Measurements from ENCODE around the gene TMEM117. TPM values are rescaled to one million over a fixed set of nuclear protein-coding genes. Genes with fewer than 3 reads are reported as not detected.
"Not testable (repeated sequence)": the region's sequence is repeated elsewhere in the genome, so short reads cannot be mapped to it uniquely, and the experiment has no call there.

The TMEM117 gene
- total RNA-seq, 1 experiment from 2014 or later = 3.7 TPM

DNA sequence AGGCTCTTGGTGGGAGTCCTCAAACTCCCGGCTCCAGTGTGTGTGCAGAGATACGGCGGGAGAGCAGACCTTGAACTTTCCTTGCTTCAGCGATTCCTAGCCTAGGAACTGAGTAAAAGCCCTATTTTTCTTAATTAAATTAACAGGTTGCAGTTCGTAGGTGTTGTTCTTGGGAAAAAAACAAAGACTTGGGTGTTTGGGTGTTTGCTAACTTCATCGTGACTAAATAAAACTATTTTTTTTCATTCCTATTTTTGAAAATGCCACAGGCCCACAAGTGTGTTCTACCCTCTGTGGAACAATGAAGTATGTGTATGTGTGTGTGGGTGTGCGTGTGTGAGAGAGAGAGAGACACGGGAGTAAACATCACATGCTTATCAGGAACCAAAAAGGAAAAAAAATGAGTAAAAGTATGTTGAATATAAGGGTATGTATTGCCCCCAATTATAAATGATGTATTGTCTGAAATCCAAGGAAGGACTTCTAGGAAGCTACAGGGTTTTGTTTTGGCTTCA is 651 bp downstream of the TMEM117 start:
- DNase-seq (ENCODE audit: extremely low read depth, low read depth) = peak; percentile 2

DNA sequence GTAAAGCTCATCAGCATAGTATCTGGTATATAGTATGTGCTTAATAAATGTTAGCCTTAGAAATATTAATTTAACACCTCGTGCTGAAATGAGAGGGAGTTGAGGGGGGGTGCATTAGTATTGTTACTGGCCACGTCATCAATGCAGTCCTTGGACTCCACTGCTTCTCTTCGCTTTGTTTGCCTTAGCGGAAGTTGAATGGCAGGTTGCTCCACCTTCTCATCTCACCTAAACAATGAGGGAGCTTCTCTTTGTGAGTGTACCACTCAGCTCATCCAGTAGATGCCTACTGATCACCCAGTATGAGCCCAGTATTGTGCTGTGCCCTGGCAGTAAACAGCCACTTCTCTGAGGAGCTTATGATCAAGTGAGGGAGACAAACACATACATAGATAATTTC is 4.5 kb downstream of the TMEM117 start:
- no peak for DNase-seq (ENCODE audit: extremely low read depth, low read depth)

DNA sequence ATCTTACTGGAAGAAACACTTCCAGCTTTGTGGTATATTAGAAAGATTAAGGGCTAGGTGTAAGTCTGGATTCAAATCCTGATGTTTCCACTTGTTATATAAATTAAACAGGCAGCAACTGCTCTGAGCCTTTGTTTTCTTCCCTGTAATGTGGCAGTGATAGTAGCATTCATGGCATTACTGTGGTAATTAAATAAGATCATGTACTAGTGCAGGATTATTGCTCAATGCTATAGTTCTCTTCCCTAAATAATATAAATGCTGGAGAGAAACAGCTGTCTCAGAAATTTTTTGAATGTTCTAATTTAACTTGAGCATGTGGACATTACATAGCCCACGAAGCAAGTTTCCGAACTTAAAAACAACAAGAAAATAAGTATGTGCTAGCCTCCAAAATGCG is 5.4 kb downstream of the TMEM117 start:
- no peak for DNase-seq (ENCODE audit: extremely low read depth, low read depth)

DNA sequence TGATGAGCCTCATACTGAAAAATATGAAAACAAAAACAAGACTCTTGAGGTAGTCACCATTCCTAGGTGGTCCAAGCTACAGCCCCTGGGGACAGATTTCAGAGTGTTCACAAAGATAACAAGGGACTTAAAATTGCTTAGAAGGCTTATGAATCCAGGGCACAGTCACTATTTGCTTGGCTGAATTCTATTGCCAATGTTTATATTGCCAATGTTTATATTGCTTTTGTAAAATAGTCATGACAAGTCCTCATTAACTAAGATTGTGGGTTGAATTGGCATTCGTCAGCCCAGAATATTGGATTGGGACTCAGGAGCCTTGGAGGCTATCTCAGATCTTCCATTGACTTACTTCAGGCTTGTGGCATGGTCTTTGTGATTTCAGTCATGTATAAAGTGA is 6.4 kb downstream of the TMEM117 start:
- no peak for DNase-seq (ENCODE audit: extremely low read depth, low read depth)

DNA sequence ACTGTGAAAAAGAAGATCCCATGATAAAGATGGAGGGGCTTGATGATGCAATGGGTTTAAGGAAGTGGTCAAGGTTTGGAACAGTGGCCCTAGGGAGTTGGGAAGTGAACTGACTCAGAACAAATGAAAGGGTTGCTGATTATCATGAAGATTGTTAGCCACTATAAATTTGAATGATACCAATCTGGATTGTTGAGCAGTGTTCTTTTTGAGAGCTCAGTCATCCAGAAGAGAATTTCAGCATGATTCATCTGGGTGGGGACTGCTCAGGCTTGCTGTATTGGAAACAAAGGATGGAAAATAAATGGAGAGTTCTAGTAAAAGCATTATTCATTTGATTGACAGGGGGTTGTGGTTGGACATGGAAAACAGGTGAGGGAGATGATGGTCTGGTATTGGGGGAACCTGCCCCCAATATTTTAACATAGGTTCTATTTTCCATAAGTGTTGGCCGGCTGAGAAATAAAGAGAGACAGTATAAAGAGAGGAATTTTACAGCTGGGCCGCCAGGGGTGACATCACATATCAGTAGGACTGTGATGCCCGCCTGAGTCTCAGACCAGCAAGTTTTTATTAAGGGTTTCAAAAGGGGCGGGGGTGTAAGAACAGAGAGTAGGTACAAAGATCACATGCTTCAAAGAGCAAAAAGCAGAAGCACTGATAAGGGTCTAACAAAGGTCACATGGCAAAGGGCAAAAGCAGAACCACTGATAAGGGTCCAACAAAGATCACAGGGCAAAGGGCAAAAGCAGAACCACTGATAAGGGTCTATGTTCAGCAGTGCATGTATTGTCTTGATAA is 11.7 kb downstream of the TMEM117 start:
- peak; percentile 7 for DNase-seq (ENCODE audit: extremely low read depth, low read depth)

DNA sequence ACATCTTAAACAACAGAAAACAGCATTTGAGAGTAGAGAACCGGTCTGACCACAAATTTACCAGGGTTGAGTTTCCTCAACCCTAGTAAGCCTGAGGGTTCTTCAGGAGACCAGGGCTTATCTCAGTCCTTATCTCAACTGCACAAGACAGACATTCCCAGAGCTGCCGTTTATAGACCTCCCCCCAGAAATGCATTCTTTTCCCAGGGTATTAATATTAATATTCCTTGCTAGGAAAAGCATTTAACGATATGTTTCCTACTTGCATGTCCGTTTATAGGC is 12.3 kb downstream of the TMEM117 start:
- DNase-seq (ENCODE audit: extremely low read depth, low read depth) = no peak

DNA sequence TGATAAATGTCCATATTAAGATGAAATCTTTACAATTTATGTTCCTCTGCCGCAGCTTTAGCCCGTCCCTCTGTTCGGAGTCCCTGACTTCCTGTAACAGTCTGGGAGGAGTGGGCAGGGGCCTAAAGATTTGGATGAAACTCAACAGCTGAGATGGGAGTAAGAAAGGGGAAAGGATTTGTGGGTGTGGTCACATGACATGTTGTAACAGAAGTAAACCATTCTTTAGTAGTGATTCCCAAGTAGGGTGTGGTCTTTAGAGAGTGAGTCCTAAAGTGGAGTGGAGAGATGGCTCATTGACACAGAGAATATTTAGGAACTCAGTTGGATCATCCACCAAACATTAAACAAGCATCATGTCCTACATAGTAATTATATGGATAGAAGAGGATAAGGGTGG is 12.9 kb downstream of the TMEM117 start:
- no peak for DNase-seq (ENCODE audit: extremely low read depth, low read depth)

DNA sequence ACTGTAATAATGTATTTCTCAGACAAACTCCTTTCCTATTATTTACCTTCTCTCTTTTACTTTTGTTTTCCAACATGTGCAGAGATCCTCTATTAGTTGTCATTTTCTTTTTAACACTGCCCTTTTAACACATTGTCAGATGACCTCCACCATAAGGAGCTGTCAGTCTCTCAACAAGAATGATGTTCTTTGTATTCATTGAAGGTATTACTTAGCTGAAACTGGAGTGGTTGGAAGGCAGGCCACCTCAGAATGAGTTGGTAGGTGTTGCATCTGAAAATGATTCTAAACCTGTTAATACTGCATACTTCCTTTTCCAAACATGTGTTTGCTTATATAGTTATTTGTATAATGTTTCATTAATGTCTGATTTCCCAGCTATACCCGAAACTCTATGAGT is 16.9 kb downstream of the TMEM117 start:
- DNase-seq (ENCODE audit: extremely low read depth, low read depth) = no peak

DNA sequence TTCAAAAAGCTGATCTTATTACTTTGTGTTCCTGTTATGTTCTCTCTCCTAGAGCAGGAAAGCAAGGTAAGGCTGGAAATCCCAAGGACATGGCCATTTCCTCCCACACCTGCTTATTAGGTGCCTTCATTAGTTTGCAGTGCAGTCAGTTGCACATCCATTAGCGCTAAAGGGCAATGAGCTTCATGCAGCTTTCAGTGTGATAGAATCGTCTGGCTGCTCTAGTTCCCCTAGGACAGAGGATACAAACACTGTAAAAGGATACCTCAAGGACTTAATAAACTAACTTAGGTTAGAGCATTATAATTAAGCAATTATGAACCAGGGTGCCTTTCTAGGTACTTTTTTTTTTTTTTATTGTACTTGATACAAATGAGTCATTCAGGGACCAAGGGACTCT is 21.1 kb downstream of the TMEM117 start:
- no peak for DNase-seq (ENCODE audit: extremely low read depth, low read depth)

DNA sequence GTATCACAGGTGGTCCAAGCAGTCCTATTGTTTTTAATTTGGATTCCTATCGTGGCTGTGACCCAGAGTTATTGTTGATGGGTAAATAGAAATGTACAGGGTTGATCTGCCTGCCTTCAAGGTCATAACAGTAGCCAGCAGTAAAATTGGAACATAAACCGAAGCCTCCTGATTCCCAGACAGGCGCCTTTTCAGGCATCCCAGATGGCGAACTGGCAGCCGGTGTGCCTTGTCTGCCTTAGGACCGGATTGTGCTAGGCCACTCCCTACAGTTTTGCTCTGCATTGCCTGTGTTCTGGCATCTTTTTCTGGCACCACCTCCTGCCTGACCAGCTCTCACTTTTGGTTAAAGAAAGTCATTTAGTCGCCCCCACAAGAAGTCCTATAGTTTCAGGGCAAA is 22.2 kb downstream of the TMEM117 start:
- DNase-seq (ENCODE audit: extremely low read depth, low read depth) = no peak

DNA sequence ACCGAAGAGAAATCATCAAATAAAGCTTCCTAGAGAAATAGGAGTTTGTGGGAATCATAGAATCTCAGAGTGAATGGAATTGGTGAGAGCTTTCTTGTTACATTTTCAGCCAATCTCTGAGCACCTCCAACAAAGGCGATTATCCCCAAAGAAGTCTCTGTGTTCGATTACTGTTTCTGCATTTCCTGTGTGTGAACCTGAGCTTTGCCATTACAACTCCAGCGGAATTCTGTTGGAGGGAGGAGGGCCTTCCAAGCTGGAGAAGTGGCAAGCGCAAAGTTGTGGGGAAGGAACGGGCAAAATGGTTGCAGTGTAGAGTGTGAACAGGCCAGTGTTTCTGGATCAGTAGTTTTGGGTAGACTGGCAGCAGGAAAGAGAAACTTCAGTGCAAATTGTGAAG is 23.1 kb downstream of the TMEM117 start:
- no peak for DNase-seq (ENCODE audit: extremely low read depth, low read depth)

DNA sequence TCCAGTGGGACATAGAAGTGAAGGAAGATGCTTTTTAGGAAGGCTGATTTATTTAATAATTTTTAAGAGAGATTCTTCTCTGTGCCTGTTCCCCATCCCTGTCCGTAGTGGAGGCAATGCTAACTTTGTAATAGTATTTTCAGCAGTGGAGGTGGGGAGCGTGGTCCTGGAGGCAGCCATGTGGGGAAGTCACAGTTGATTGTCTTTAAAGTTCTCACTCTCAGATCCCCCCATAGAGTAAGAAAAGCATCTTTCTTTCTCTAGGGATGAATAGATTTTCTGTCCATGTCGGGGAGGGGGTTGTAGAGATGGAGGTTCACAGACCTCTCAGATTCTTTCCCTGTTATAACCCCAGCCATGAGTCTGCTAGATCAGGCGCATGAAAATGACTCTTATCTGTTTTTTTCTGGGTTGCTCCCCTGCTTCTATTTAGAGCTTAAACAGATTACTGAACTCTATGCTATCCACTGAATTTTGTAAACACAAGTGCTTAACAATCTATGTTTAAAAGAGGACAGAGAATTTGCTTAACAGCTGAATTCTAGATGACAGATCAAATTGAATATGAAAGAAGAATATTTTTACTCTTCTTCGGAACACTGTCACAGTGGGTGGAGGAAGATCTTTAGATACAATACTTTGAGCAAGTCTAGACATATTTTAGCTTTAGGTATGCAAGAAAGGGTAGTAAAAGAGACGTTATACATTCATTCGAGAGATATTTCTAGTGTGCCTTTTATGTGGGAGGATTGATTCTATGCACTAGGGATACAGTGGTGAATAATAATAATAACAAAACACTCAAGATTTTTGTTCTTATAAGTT is 25.3 kb downstream of the TMEM117 start:
- DNase-seq (ENCODE audit: extremely low read depth, low read depth) = no peak

DNA sequence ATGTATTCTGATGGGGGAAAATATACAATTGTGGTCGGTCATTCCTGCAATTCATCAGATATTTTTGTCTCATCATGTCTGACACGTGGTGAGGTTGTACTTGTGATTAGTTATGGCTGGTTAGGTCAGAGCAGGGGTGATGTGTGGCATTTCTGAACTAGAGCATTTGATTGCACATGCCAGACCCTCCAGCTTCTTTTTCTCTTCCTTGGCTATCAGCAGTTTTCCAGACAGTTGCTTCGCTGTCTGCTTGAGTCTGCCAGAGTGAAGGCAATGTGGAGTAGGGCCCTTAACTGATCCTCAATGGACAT is 25.9 kb downstream of the TMEM117 start:
- no peak for DNase-seq (ENCODE audit: extremely low read depth, low read depth)

DNA sequence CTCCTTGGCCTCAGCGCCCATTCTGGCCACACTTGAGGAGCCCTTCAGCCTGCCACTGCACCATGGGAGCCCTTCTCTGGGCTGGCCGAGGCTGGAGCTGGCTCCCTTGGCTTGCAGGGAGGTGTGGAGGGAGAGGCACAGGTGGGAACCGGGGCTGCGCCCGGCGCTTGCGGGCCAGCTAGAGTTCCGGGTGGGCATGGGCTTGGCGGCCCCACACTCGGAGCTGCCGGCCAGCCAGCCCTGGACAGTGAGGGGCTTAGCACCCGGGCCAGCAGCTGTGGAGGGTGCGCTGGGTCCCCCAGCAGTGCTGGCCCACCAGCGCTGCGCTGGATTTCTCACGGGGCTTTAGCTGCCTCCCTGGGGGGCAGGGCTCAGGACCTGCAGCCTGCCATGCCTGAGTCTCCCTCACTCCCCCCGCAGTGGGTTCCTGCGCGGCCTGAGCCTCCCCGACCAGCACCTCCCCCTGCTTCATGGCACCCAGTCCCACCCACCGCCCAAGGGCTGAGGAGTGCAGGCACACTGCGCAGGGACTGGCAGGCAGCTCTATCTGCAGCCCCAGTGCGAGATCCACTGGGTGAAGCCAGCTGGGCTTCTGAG is 28.0 kb downstream of the TMEM117 start:
- no peak for DNase-seq (ENCODE audit: extremely low read depth, low read depth)

DNA sequence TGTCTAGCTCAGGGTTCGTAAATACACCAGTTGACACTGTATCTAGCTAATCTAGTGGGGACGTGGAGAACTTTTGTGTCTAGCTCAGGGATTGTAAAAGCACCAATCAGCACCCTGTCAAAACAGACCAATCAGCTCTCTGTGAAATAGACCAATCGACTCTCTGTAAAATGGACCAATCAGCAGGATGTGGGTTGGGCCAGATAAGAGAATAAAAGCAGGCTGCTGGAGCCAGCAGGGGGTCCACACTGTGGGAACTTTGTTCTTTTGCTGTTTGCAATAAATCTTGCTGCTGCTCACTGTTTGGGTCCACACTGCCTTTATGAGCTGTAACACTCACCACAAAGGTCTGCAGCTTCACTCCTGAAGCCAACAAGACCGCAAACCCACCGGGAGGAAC is 28.7 kb downstream of the TMEM117 start:
- DNase-seq (ENCODE audit: extremely low read depth, low read depth) = not testable (repeated sequence)

DNA sequence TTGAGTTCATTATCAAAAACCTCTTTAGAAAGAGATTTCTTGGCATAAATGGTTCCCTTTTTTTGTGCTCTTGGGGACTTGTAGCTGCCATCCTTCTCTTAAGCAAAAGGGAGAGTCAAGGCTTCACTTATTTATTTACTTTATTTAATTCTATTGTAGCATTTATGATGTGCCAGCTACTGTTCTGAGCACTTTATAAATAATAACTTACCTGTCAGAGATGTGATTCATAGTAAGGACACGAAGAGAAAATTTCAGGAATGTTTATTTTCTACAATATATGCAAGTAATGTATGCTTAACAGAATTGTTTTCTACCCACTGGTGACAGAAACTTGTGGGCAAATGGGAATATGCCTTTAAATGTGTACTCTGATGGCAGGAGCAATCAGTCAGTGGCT is 33.3 kb downstream of the TMEM117 start:
- no peak for DNase-seq (ENCODE audit: extremely low read depth, low read depth)

DNA sequence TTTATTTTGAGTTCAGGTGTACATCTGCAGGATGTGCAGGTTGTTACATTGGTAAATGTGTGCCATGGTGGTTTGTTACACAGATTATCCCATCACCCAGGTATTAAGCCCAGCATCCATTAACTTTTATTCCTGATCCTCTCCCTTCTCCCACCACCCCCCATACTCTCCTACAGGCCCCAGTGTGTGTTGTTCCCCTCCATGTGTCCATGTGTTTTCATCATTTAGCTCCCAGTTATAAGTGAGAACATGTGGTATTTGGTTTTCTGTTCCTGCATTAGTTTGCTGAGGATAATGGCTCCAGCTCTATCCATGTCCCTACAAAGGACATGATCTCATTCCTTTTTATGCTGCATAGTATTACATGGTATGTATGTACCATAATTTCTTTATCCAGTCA is 33.9 kb downstream of the TMEM117 start:
- not testable (repeated sequence) for DNase-seq (ENCODE audit: extremely low read depth, low read depth)

DNA sequence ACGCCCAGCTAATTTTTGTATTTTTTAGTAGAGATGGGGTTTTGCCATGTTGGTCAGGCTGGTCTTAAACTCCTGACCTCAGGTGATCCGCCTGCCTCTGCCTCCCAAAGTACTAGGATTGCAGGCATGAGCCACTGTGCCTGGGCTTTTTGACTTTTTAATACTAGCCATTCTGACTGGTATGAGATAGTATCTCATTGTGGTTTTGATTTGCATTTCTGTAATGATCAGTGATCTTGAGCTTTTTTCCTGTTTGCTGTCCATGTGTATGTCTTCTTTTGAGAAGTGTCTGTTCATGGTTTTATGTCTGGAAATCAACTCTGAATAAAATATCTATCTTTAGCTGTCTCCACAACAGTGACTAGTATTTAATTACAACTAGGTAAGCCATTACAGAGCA is 35.4 kb downstream of the TMEM117 start:
- not testable (repeated sequence) for DNase-seq (ENCODE audit: extremely low read depth, low read depth)

DNA sequence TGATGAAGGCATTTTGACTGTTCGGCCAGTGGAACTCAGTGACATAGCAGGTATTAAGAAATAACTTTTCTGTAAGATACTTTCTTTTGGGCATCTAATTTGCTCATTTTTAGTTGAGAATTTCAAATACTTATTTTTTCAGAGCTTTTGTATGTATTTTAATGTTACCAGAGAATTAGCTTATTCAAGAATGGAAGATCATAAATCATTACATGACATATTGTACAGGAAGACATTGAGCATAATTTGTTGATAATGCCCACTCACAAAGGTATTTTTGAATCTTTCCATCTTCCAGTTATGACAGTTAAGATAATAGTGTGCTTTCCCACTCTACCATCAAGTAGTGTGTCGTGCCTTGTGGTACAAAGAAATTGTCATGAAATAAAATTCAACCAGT is 36.5 kb downstream of the TMEM117 start:
- DNase-seq (ENCODE audit: extremely low read depth, low read depth) = no peak

DNA sequence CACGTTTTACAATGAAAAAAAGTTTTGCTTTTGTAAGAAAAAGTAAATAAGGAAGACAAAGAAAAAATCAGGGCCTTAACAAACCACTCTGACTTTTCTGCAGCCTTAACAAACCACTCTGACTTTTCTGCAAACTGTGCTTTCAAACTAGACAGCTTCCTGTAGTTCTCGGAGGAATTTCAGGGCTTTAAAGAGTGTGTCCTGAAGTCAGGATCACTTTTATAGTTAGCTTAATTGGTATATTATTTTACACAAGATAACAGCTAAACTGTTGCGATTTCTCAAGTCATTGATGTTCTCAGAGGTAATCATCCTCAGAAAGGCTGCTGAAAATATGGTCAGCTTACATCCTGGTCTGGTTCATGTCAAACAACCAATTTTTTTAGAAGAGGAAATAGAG is 42.2 kb downstream of the TMEM117 start:
- no peak for DNase-seq (ENCODE audit: extremely low read depth, low read depth)

DNA sequence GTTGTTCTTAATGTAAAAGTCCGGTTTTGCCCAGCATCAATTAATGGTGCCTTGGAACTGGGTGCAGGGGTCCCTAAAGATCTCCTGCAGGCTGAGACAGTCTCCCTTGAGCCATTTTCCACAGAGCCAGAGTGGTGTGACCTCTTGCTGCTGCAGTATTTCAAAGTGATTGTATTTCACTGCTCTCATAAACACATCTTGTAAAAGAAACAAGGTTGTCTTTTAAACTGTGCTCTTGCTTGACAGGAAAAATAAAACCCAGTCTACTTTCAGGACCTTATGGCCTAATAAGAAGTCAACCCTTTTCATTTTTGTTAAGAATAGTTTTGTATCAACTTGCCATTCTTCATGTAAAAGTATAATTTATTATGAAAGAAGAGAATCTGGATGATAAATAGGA is 44.7 kb downstream of the TMEM117 start:
- DNase-seq (ENCODE audit: extremely low read depth, low read depth) = no peak
